K562 (cell line): Measurements from ENCODE around the gene FANK1.
"Not testable (repeated sequence)": the region's sequence is repeated elsewhere in the genome, so short reads cannot be mapped to it uniquely, and the experiment has no call there.

Experiments
- AFF4 ChIP-seq: sonication (generic); formaldehyde crosslinking; IDR thresholded peaks from 2 replicates; pipeline ENCODE4 v1.8.0; 2023; ENCODE audit warnings: mild to moderate bottlenecking, missing genetic modification reagents
- ATF7 ChIP-seq: fragments of 450-650 bp; IDR thresholded peaks from 2 replicates; pipeline ENCODE4 v1.7.1; 2014; ENCODE audit warnings: mild to moderate bottlenecking, moderate library complexity
- CREB1 ChIP-seq, 2 experiments: sonication (generic) in 1 of 2; formaldehyde crosslinking in 1 of 2; IDR thresholded peaks; 2 replicates each; pipeline versions ENCODE4 v1.6.1 to v1.8.0; 2012 to 2022; ENCODE audit warnings: inconsistent platforms in 1 of 2, mild to moderate bottlenecking in 1 of 2, missing genetic modification reagents in 1 of 2, moderate library complexity in 1 of 2
- CTCF ChIP-seq, 3 experiments: IDR thresholded peaks in 2 of 3; conservative IDR thresholded peaks in 1 of 3; 2 replicates each; pipeline ENCODE4 v1.5.1; 2011 to 2012; ENCODE audit warnings: low read length in 3 of 3, mild to moderate bottlenecking in 3 of 3, control low read depth in 2 of 3, improper control_type of control experiment in 1 of 3, inconsistent platforms in 1 of 3, low read depth in 1 of 3, mixed read lengths in 1 of 3, moderate library complexity in 1 of 3; ENCODE audit not compliant: insufficient read depth in 2 of 3
- EZH2 ChIP-seq: IDR thresholded peaks from 2 replicates; pipeline ENCODE4 v1.6.1; 2012; ENCODE audit warnings: low read depth, mild to moderate bottlenecking, inconsistent platforms, low read length, borderline replicate concordance
- HNRNPK ChIP-seq: fragments of 200-400 bp; formaldehyde crosslinking; IDR thresholded peaks from one replicate; pipeline ENCODE4 v1.6.1; 2018; ENCODE audit warnings: mild to moderate bottlenecking, low read depth, low read length; ENCODE audit not compliant: poor library complexity, severe bottlenecking
- NCOR1 ChIP-seq: fragments of 450-650 bp; IDR thresholded peaks from 2 replicates; pipeline ENCODE4 v1.6.1; 2016; ENCODE audit warnings: mild to moderate bottlenecking, moderate library complexity
- SIX5 ChIP-seq, 2 experiments: IDR thresholded peaks; 2 replicates each; pipeline ENCODE4 v1.6.1; 2011; ENCODE audit warnings: low read length in 2 of 2, borderline replicate concordance in 1 of 2, low read depth in 1 of 2, mild to moderate bottlenecking in 1 of 2, moderate library complexity in 1 of 2; ENCODE audit not compliant: insufficient read depth in 1 of 2
- STAG1 ChIP-seq: sonication (generic); formaldehyde crosslinking; IDR thresholded peaks from 2 replicates; pipeline ENCODE4 v1.5.0; 2020; ENCODE audit warnings: missing genetic modification reagents, borderline replicate concordance
- ZNF239 ChIP-seq: fragments of 250-450 bp; sonication (Bioruptor Pico); IDR thresholded peaks from 2 replicates; pipeline ENCODE4 v1.4.0; 2020; ENCODE audit warnings: mild to moderate bottlenecking
- ZNF407 ChIP-seq: fragments of 450-650 bp; IDR thresholded peaks from 2 replicates; pipeline ENCODE4 v1.6.1; 2016; ENCODE audit warnings: low read depth
- ZNF512 ChIP-seq: IDR thresholded peaks from 2 replicates; pipeline ENCODE4 v1.6.1; 2016; ENCODE audit warnings: missing genetic modification characterization, missing compliant biosample characterization

GRCh38 chr10:125970077-125970630, 73.8 kb downstream of the FANK1 start:
- not testable (repeated sequence) for TF ChIP-seq HNRNPK; CREB1 (IDR thresholded peaks at IDR 0.05); CREB1 (CRISPR knock-in tag; IDR thresholded peaks at IDR 0.05); AFF4 (CRISPR knock-in tag); NCOR1; ZNF512 (tag); EZH2; CTCF (IDR thresholded peaks at IDR 0.05 in 2 of 3, conservative IDR thresholded peaks at IDR 0.05 in 1 of 3; ENCODE audit: insufficient read depth in 2 of 3, low read depth in 1 of 3, low read length in 3 of 3); ZNF239; ATF7; STAG1 (CRISPR knock-in tag); SIX5 (IDR thresholded peaks at IDR 0.05; ENCODE audit: borderline replicate concordance in 1 of 2, insufficient read depth in 1 of 2, low read depth in 1 of 2, low read length in 2 of 2); ZNF407
